HepG2 (cell line): ENCODE data around the gene ZNF511. TPM values are rescaled to one million over a fixed set of nuclear protein-coding genes. Genes with fewer than 3 reads are reported as not detected.

Experiments used
- ATF5 ChIP-seq: sonication (generic); formaldehyde crosslinking; IDR thresholded peaks from 2 replicates; pipeline ENCODE4 v1.4.0; 2020; ENCODE audit warnings: mild to moderate bottlenecking, low read depth, missing genetic modification reagents
- CC2D1A ChIP-seq: sonication (generic); formaldehyde crosslinking; IDR thresholded peaks from 2 replicates; pipeline ENCODE4 v1.8.1; 2023; ENCODE audit warnings: mild to moderate bottlenecking, missing genetic modification reagents
- DBP ChIP-seq: sonication (generic); formaldehyde crosslinking; IDR thresholded peaks from 2 replicates; pipeline ENCODE4 v1.4.0; 2020; ENCODE audit warnings: missing genetic modification reagents; ENCODE audit errors: not compliant biosample characterization
- ELF3 ChIP-seq: IDR thresholded peaks from 2 replicates; pipeline ENCODE4 v1.6.1; 2016; ENCODE audit warnings: missing genetic modification reagents, missing compliant biosample characterization
- ISX ChIP-seq: sonication (generic); formaldehyde crosslinking; conservative IDR thresholded peaks from 2 replicates; pipeline ENCODE4 v1.5.0; 2020; ENCODE audit warnings: missing genetic modification reagents
- KLF13 ChIP-seq: sonication (generic); formaldehyde crosslinking; IDR thresholded peaks from 2 replicates; pipeline ENCODE4 v1.4.0; 2020; ENCODE audit warnings: mild to moderate bottlenecking, missing genetic modification reagents
- ONECUT2 ChIP-seq: sonication (generic); formaldehyde crosslinking; IDR thresholded peaks from 2 replicates; pipeline ENCODE4 v1.4.0; 2020; ENCODE audit warnings: missing genetic modification reagents
- PCBP2 ChIP-seq: fragments of 200-400 bp; formaldehyde crosslinking; optimal IDR thresholded peaks from 2 replicates; pipeline ENCODE3; 2018; ENCODE audit warnings: low read length, low read depth; ENCODE audit not compliant: poor library complexity, severe bottlenecking
- RERE ChIP-seq: IDR thresholded peaks from 2 replicates; pipeline ENCODE4 v1.6.1; 2016; ENCODE audit warnings: low read depth, missing genetic modification reagents, missing compliant biosample characterization
- RXRB ChIP-seq: IDR thresholded peaks from 2 replicates; pipeline ENCODE4 v1.6.1; 2016; ENCODE audit warnings: borderline replicate concordance, missing genetic modification reagents, missing compliant biosample characterization
- SAP130 ChIP-seq: IDR thresholded peaks from 2 replicates; pipeline ENCODE4 v1.6.1; 2016; ENCODE audit warnings: low read depth
- SKI ChIP-seq: fragments of 450-650 bp; IDR thresholded peaks from one replicate; pipeline ENCODE4 v1.6.1; 2018; ENCODE audit warnings: mild to moderate bottlenecking; ENCODE audit not compliant: partially characterized antibody
- TARDBP ChIP-seq: sonication (generic); formaldehyde crosslinking; IDR thresholded peaks from 2 replicates; pipeline ENCODE4 v1.8.0; 2022; ENCODE audit warnings: mild to moderate bottlenecking, missing genetic modification reagents
- TBX3 ChIP-seq: fragments of 450-650 bp; IDR thresholded peaks from 2 replicates; pipeline ENCODE4 v1.6.1; 2017; ENCODE audit warnings: antibody characterized with exemption, mild to moderate bottlenecking, inconsistent platforms, borderline replicate concordance
- TFDP2 ChIP-seq: sonication (generic); formaldehyde crosslinking; IDR thresholded peaks from 2 replicates; pipeline ENCODE4 v1.4.0; 2020; ENCODE audit warnings: missing genetic modification reagents
- ZNF124 ChIP-seq: sonication (generic); formaldehyde crosslinking; IDR thresholded peaks from 2 replicates; pipeline ENCODE4 v1.4.0; 2020; ENCODE audit warnings: missing genetic modification reagents
- ZNF225 ChIP-seq: sonication (generic); formaldehyde crosslinking; IDR thresholded peaks from 2 replicates; pipeline ENCODE4 v1.4.0; 2020; ENCODE audit warnings: mild to moderate bottlenecking, missing genetic modification reagents
- ZNF317 ChIP-seq: sonication (generic); formaldehyde crosslinking; IDR thresholded peaks from 2 replicates; pipeline ENCODE4 v1.5.0; 2020; ENCODE audit warnings: mild to moderate bottlenecking, missing genetic modification reagents
- ZNF33A ChIP-seq: sonication (generic); formaldehyde crosslinking; IDR thresholded peaks from 2 replicates; pipeline ENCODE4 v1.5.1; 2020; ENCODE audit warnings: missing genetic modification reagents, mild to moderate bottlenecking, moderate library complexity, borderline replicate concordance
- ZNF580 ChIP-seq: IDR thresholded peaks from 2 replicates; pipeline ENCODE4 v1.6.1; 2016; ENCODE audit warnings: low read depth, borderline replicate concordance
- ZNF660 ChIP-seq: sonication (generic); formaldehyde crosslinking; IDR thresholded peaks from 2 replicates; pipeline ENCODE4 v1.5.1; 2020; ENCODE audit warnings: mild to moderate bottlenecking, low read depth, missing genetic modification reagents, borderline replicate concordance
- ZNF883 ChIP-seq: sonication (generic); formaldehyde crosslinking; IDR thresholded peaks from 2 replicates; pipeline ENCODE4 v1.5.1; 2020; ENCODE audit warnings: mild to moderate bottlenecking, missing genetic modification reagents; ENCODE audit errors: not compliant biosample characterization
- polyA plus RNA-seq, 8 experiments: library from polyadenylated mRNA; depleted of rRNA in 3 of 8; stranded (reverse) in 7 of 8; unstranded in 1 of 8; fragments of >200 nt; fragmentation: Illumina TruSeq in 4 of 8; extraction: Trizol in 4 of 8; gene quantifications; 2 replicates each; pipeline versions ENCODE4 v1.2.1 to v1.2.3, GENCODE V29; 2011 to 2016; ENCODE audit warnings: low read depth in 4 of 8, missing spikeins in 1 of 8, mixed read lengths in 1 of 8; ENCODE audit not compliant: insufficient read depth in 1 of 8
- total RNA-seq, 5 experiments: library from RNA; depleted of rRNA; stranded (reverse); fragments of >200 nt; fragmentation: Illumina TruSeq; extraction: Trizol; gene quantifications; 2 replicates each; pipeline ENCODE4 v1.2.3, GENCODE V29; 2016; ENCODE audit warnings: low read depth in 1 of 5

Gene ZNF511
- total and polyA plus RNA-seq, 2 of the 13 experiments (the other 11 are each of a cell fraction or from before 2014, with no cell fraction given) = 35.6 to 66.4 TPM

- TF ChIP-seq SKI (peak; percentile 23), ZNF317 (CRISPR knock-in tag) (0 out of 2 replicates have a peak, but pooled peaks have one; percentile 18), ZNF660 (CRISPR knock-in tag) (no peak), ZNF580 (CRISPR knock-in tag) (no peak), KLF13 (CRISPR knock-in tag) (no peak), TFDP2 (CRISPR knock-in tag) (no peak), RXRB (CRISPR knock-in tag) (peak; percentile 65), ZNF124 (no peak), ZNF225 (no peak), DBP (CRISPR knock-in tag) (no peak), ONECUT2 (no peak), ZNF883 (CRISPR knock-in tag) (no peak), RERE (CRISPR knock-in tag) (no peak), SAP130 (peak; percentile 72), TARDBP (CRISPR knock-in tag) (peak; percentile 29; the same call in 1 of the 2 replicates), TBX3 (no peak), ELF3 (CRISPR knock-in tag) (no peak), ZNF33A (CRISPR knock-in tag) (no peak), ATF5 (CRISPR knock-in tag) (no peak), PCBP2 (no peak), ISX (no peak), CC2D1A (CRISPR knock-in tag) (no peak)
Measured at GRCh38 chr10:133347710-133348517, 39.2 kb downstream of the ZNF511 start (continued).
